ENCODE data around the gene SSR2. TPM values are rescaled to one million over a fixed set of nuclear protein-coding genes. Genes with fewer than 3 reads are reported as not detected.

SSR2 gene
- total and polyA plus RNA-seq, 2 donors from 2014 or later = 175 to 300 TPM

GRCh38 chr1:156069490-156070455, 49.0 kb upstream of the SSR2 start:
- H3K9ac ChIP-seq (ENCODE audit: low read length in 3 of 3) = no peak overlapping the region
- H3K4me1 ChIP-seq (ENCODE audit: control insufficient read depth in 2 of 3, insufficient read depth in 2 of 3, low read depth in 1 of 3, low read length in 3 of 3) = no peaks in the 10 kb centered on the region
- no peak overlapping the region for H3K27ac ChIP-seq (ENCODE audit: low read depth in 2 of 2, low read length in 2 of 2)
- H3K9me3 ChIP-seq (ENCODE audit: control insufficient read depth in 2 of 3, insufficient read depth in 1 of 3, low read length in 3 of 3) = no peaks in the 10 kb centered on the region
- intact Hi-C loops (cut with DNase I) = no loop called here
- H3K27me3 ChIP-seq (ENCODE audit: control insufficient read depth, insufficient read depth, low read length) = no peaks in the 10 kb centered on the region
- H3K4me3 ChIP-seq (ENCODE audit: low read length in 3 of 3) = no peak overlapping the region
- no peak for TF ChIP-seq CTCF (IDR thresholded peaks at IDR 0.05; ENCODE audit: borderline replicate concordance, extremely low read depth, insufficient read depth)
- peaks cover 0 to 2% (median 0%) of the 10 kb centered on the region in 3 donors for H3K36me3 ChIP-seq (ENCODE audit: control insufficient read depth in 2 of 3, insufficient read depth in 3 of 3, low read length in 3 of 3)
- DNase-seq = no peak
- FAIRE-seq = no peak

- DNase-seq (no peak), FAIRE-seq (no peak)
- no peak for TF ChIP-seq CTCF (IDR thresholded peaks at IDR 0.05; ENCODE audit: borderline replicate concordance, extremely low read depth, insufficient read depth)
- Histone ChIP-seq H3K9ac (ENCODE audit: low read length in 3 of 3) (no peak overlapping the region), H3K27ac (ENCODE audit: low read depth in 2 of 2, low read length in 2 of 2) (no peak overlapping the region), H3K36me3 (ENCODE audit: control insufficient read depth in 2 of 3, insufficient read depth in 3 of 3, low read length in 3 of 3) (no peaks in the 10 kb centered on the region), H3K4me3 (ENCODE audit: low read length in 3 of 3) (no peak overlapping the region), H3K4me1 (ENCODE audit: control insufficient read depth in 2 of 3, insufficient read depth in 2 of 3, low read depth in 1 of 3, low read length in 3 of 3) (peaks cover 0 to 2% (median 0%) of the 10 kb centered on the region in 3 donors), H3K27me3 (ENCODE audit: control insufficient read depth, insufficient read depth, low read length) (no peaks in the 10 kb centered on the region), H3K9me3 (ENCODE audit: control insufficient read depth in 2 of 3, insufficient read depth in 1 of 3, low read length in 3 of 3) (no peaks in the 10 kb centered on the region)
- intact Hi-C loops (cut with DNase I) = no loop called here
Measured at GRCh38 chr1:156067262-156067661, 46.5 kb upstream of the SSR2 start.

- DNase-seq = no peak
- Histone ChIP-seq H3K9me3 (ENCODE audit: control insufficient read depth in 2 of 3, insufficient read depth in 1 of 3, low read length in 3 of 3) (no peaks in the 10 kb centered on the region), H3K27me3 (ENCODE audit: control insufficient read depth, insufficient read depth, low read length) (no peaks in the 10 kb centered on the region), H3K36me3 (ENCODE audit: control insufficient read depth in 2 of 3, insufficient read depth in 3 of 3, low read length in 3 of 3) (no peaks in the 10 kb centered on the region), H3K4me3 (ENCODE audit: low read length in 3 of 3) (no peak overlapping the region), H3K9ac (ENCODE audit: low read length in 3 of 3) (no peak overlapping the region), H3K27ac (ENCODE audit: low read depth in 2 of 2, low read length in 2 of 2) (no peak overlapping the region), H3K4me1 (ENCODE audit: control insufficient read depth in 2 of 3, insufficient read depth in 2 of 3, low read depth in 1 of 3, low read length in 3 of 3) (peaks cover 0 to 4% (median 0%) of the 10 kb centered on the region in 3 donors)
- no peak for FAIRE-seq
- intact Hi-C loops (cut with DNase I) = no loop called here
- TF ChIP-seq CTCF (IDR thresholded peaks at IDR 0.05; ENCODE audit: borderline replicate concordance, extremely low read depth, insufficient read depth) = no peak
Measured at GRCh38 chr1:156065871-156066270, 45.1 kb upstream of the SSR2 start.

All from kidney (tissue), 14 donors.